Parathyroid adenoma (tissue), 2 donors: ENCODE results near the gene MBIP.

Experiments used
- H2AFZ ChIP-seq: fragments of 300-600 bp; sonication (generic); one replicate; pipeline ENCODE4 v1.7.0; 2017; ENCODE audit warnings: antibody characterized with exemption, mild to moderate bottlenecking
- H3K27ac ChIP-seq: fragments of 300-600 bp; sonication (generic); one replicate; pipeline ENCODE4 v1.7.0; 2017
- H3K27me3 ChIP-seq: fragments of 300-600 bp; sonication (generic); one replicate; pipeline ENCODE4 v1.7.0; 2017; ENCODE audit warnings: low read length; ENCODE audit not compliant: control insufficient read depth, insufficient read depth
- H3K36me3 ChIP-seq: fragments of 300-600 bp; sonication (generic); one replicate; pipeline ENCODE4 v1.7.0; 2017; ENCODE audit warnings: low read length; ENCODE audit not compliant: control insufficient read depth, insufficient read depth
- H3K4me1 ChIP-seq: fragments of 300-600 bp; sonication (generic); one replicate; pipeline ENCODE4 v1.7.0; 2017; ENCODE audit warnings: control low read depth
- H3K4me2 ChIP-seq: fragments of 300-600 bp; sonication (generic); one replicate; pipeline ENCODE4 v1.7.0; 2017; ENCODE audit warnings: low read length
- H3K4me3 ChIP-seq: fragments of 300-600 bp; sonication (generic); one replicate; pipeline ENCODE4 v1.7.0; 2017; ENCODE audit warnings: low read depth, low read length
- H3K79me2 ChIP-seq: fragments of 300-600 bp; sonication (generic); one replicate; pipeline ENCODE4 v1.7.0; 2017; ENCODE audit warnings: control low read depth
- H3K9ac ChIP-seq: fragments of 300-600 bp; sonication (generic); one replicate; pipeline ENCODE4 v1.7.0; 2017; ENCODE audit warnings: mild to moderate bottlenecking
- H3K9me3 ChIP-seq: fragments of 300-600 bp; sonication (generic); one replicate; pipeline ENCODE4 v1.7.0; 2017; ENCODE audit warnings: low read length; ENCODE audit not compliant: control insufficient read depth
- TF ChIP-seq, protein P1 (sequence below): fragments of 300-600 bp; sonication (generic); IDR thresholded peaks from one replicate; pipeline ENCODE4 v1.7.0; 2017; ENCODE audit warnings: antibody characterized with exemption, mild to moderate bottlenecking
- donor health status: primary hyperparathyroidism.

Gene MBIP

DNA sequence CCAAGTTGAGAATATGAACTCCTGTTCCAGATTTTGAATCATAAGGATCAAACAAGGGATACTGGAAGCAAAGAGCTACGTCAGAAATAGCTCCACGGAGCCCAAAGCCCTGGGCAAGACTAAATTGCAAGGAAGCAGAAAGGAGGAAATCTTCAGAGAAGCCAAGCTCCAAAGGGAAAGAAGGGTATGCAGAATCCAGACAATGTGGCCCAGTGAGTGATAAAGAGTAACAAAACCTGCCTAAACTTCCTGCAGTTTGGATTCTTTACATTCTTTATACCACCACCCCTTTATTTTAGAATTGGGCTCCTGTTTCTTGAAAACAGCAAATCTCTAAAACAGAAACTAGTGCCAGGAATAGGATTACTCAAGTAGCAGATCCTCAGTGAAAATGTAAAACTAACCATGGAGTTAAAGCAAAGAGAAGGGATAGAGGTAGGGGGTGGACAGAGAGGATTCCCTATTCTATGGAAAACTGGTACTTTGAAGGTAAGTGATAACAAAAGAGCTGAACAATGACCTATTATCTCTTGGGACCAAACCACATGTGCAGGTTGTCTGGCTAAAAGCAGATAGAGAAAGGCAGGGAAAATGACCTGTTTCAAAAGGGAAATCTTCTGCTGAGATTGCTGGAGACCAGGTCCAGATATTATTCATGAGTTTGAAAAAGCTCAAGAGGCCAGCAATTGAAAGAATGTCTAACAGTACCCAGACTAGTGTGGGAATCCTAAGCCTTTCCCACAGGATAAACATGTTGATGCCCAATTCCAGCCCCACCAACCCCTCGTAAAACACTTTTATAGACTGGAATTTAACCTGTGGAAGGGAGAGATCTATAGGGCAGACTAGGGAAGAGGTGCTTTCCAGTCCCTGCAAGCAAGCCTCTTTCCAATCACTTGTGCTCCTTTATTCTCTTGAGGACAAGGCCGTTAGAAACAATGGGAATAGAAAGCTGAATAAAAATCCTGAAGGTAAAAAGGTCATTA lies 24.5 kb downstream of the MBIP start:
- H3K79me2 ChIP-seq, result no peaks in the 10 kb centered on the region
- no peaks in the 10 kb centered on the region for H3K27me3 ChIP-seq
- no peak overlapping the region for H3K4me3 ChIP-seq
- no peaks in the 10 kb centered on the region for H3K9me3 ChIP-seq
- no peaks in the 10 kb centered on the region for H3K36me3 ChIP-seq
- H3K4me1 ChIP-seq, result no peaks in the 10 kb centered on the region
- H3K4me2 ChIP-seq, result no peak overlapping the region
- H2AFZ ChIP-seq, result no peak overlapping the region
- TF ChIP-seq, protein P1, sequence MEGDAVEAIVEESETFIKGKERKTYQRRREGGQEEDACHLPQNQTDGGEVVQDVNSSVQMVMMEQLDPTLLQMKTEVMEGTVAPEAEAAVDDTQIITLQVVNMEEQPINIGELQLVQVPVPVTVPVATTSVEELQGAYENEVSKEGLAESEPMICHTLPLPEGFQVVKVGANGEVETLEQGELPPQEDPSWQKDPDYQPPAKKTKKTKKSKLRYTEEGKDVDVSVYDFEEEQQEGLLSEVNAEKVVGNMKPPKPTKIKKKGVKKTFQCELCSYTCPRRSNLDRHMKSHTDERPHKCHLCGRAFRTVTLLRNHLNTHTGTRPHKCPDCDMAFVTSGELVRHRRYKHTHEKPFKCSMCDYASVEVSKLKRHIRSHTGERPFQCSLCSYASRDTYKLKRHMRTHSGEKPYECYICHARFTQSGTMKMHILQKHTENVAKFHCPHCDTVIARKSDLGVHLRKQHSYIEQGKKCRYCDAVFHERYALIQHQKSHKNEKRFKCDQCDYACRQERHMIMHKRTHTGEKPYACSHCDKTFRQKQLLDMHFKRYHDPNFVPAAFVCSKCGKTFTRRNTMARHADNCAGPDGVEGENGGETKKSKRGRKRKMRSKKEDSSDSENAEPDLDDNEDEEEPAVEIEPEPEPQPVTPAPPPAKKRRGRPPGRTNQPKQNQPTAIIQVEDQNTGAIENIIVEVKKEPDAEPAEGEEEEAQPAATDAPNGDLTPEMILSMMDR, result no peak
- no peak overlapping the region for H3K27ac ChIP-seq
- H3K9ac ChIP-seq, result no peak overlapping the region

DNA sequence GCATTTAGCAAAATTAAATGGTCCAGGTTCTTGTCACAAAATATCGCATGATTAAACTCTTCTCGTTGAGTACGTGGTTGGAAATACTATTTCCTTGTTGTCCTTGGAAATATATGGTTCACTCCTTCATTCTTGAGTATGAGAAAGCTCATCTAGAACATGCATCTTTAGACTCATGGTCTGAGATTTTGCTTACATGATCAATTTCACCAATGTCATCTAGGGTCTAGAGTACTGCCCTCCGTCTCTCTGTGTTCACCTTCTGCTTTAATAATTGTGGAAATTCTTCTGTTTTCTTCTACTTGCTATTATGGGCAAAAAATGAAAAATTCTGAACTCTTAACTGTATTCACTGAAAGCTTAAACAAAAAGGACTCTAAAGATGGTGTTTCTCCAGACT lies 25.9 kb downstream of the MBIP start:
- TF ChIP-seq, protein P1, result no peak
- Histone ChIP-seq H3K9me3 (no peaks in the 10 kb centered on the region), H2AFZ (no peak overlapping the region), H3K4me3 (no peak overlapping the region), H3K27ac (no peak overlapping the region), H3K27me3 (no peaks in the 10 kb centered on the region), H3K79me2 (no peaks in the 10 kb centered on the region), H3K4me2 (no peak overlapping the region), H3K9ac (no peak overlapping the region), H3K4me1 (no peaks in the 10 kb centered on the region), H3K36me3 (no peaks in the 10 kb centered on the region)

DNA sequence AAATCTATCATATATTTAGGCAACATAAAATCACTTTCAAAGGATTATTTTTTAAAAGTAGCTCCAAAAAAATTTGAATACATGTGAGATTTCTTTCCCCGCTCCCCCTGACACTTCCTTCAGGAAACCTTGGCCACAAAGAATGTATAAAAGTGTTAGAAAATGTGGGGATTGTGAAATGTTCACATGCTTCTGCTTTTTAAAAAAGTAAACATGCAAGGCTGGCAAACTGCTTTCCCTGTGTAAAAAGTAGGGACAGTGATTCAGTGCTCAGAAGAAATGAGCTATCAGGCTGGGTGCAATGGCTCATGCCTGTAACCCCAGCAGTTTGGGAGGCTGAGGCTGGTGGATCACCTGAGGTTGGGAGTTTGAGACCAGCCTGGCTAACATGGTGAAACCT lies 26.6 kb downstream of the MBIP start:
- H2AFZ ChIP-seq, result no peak overlapping the region
- H3K4me1 ChIP-seq, result no peaks in the 10 kb centered on the region
- H3K79me2 ChIP-seq, result no peaks in the 10 kb centered on the region
- H3K9ac ChIP-seq, result no peak overlapping the region
- no peaks in the 10 kb centered on the region for H3K9me3 ChIP-seq
- no peak overlapping the region for H3K4me2 ChIP-seq
- no peaks in the 10 kb centered on the region for H3K27me3 ChIP-seq
- TF ChIP-seq, protein P1, result no peak
- H3K27ac ChIP-seq, result no peak overlapping the region
- H3K4me3 ChIP-seq, result no peak overlapping the region
- H3K36me3 ChIP-seq, result no peaks in the 10 kb centered on the region

DNA sequence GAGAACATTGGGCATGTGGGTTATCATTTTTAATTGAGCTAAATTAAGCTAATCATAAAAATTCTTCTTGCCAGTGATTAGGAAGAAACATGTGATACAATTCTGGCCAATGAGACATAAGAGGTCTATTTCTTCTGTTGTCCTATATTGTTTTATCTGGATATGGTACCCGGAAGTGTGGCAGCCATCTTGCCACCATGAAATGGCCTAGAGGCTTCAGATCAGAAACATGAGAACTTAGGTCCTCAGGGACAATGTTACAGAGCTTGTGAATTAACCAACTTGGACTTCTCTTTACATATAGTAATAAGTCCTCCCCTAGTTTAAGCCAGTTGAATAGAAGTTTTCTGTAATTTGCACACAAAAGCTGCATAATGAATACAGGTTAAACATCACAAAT lies 30.5 kb downstream of the MBIP start:
- H3K4me3 ChIP-seq, result no peak overlapping the region
- no peak overlapping the region for H3K27ac ChIP-seq
- no peak overlapping the region for H2AFZ ChIP-seq
- H3K9me3 ChIP-seq, result no peaks in the 10 kb centered on the region
- TF ChIP-seq, protein P1, result no peak
- H3K36me3 ChIP-seq, result no peaks in the 10 kb centered on the region
- no peak overlapping the region for H3K9ac ChIP-seq
- H3K79me2 ChIP-seq, result no peaks in the 10 kb centered on the region
- no peaks in the 10 kb centered on the region for H3K27me3 ChIP-seq
- H3K4me1 ChIP-seq, result no peaks in the 10 kb centered on the region
- no peak overlapping the region for H3K4me2 ChIP-seq

DNA sequence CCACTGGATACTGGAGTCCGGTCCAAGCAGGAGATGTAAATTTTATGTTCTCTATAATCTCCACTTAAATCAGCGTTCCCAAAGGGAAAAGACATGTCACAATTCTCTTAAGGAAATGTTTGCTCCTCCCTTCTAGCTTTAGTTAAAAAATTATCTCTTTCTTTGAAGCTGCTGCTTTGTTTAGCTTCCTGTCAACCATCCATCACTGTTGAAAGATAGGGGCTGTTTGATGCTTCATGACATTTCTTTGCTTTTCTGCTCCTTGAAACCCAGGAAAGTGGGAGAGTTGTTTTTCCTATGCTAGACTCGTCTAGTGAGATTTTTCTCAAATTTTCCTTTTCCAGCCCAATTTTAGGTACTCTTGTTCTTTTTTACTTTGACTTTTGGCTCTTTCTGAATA lies 31.9 kb downstream of the MBIP start:
- H3K36me3 ChIP-seq, result no peaks in the 10 kb centered on the region
- H3K27me3 ChIP-seq, result no peaks in the 10 kb centered on the region
- no peak overlapping the region for H3K9ac ChIP-seq
- no peak overlapping the region for H3K4me3 ChIP-seq
- no peak overlapping the region for H3K27ac ChIP-seq
- H3K4me2 ChIP-seq, result no peak overlapping the region
- H3K9me3 ChIP-seq, result no peaks in the 10 kb centered on the region
- H3K4me1 ChIP-seq, result no peaks in the 10 kb centered on the region
- TF ChIP-seq, protein P1, result no peak
- no peak overlapping the region for H2AFZ ChIP-seq
- H3K79me2 ChIP-seq, result no peaks in the 10 kb centered on the region
